ENCODE results near the gene FAM186B. TPM values are rescaled to one million over a fixed set of nuclear protein-coding genes. Genes with fewer than 3 reads are reported as not detected.

The FAM186B gene
- total and polyA plus RNA-seq, 2 experiments from 2014 or later = 0.21 to 0.38 TPM

DNA sequence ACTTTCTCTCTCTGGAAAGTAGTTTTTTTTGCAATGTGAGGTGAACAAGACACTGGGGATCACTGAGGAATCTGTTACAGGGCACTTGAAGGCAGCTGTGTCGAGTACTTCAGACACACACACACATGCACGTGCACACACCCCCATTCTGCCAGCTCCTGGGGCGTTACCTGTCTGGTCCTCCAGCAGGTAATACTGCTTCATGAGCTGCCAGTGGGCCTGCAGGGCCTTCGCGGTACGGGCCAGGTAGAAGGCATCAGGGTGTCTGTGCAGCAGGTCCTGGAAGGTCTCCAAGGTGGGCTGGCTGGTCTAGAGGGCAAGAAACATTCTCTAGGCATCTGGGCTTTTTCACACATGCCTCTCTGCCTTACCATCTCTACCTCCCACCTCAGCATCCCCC lies 42.6 kb downstream of the FAM186B start:
- Histone ChIP-seq H4K20me1 (replicated peaks; ENCODE audit: insufficient read depth) (no peaks in the 10 kb centered on the region), H3K4me1 (ENCODE audit: insufficient read depth) (peaks cover 6% of the 10 kb centered on the region), H3K27ac (ENCODE audit: low read depth) (no peak overlapping the region), H3K79me2 (replicated peaks; ENCODE audit: insufficient read depth) (peaks cover 11% of the 10 kb centered on the region), H3K27me3 (ENCODE audit: insufficient read depth) (no peaks in the 10 kb centered on the region), H3K36me3 (ENCODE audit: insufficient read depth) (peaks cover 31% of the 10 kb centered on the region), H3K4me2 (no peak overlapping the region), H3K4me3 (no peak overlapping the region), H3K9me2 (ENCODE audit: insufficient read depth) (no peaks in the 10 kb centered on the region), H3F3A (replicated peaks; ENCODE audit: low read depth) (no peaks in the 10 kb centered on the region), H2AFZ (no peak overlapping the region)
- no peak for TF ChIP-seq NANOG (IDR thresholded peaks at IDR 0.05; ENCODE audit: borderline replicate concordance)
- TF ChIP-seq, protein P1, sequence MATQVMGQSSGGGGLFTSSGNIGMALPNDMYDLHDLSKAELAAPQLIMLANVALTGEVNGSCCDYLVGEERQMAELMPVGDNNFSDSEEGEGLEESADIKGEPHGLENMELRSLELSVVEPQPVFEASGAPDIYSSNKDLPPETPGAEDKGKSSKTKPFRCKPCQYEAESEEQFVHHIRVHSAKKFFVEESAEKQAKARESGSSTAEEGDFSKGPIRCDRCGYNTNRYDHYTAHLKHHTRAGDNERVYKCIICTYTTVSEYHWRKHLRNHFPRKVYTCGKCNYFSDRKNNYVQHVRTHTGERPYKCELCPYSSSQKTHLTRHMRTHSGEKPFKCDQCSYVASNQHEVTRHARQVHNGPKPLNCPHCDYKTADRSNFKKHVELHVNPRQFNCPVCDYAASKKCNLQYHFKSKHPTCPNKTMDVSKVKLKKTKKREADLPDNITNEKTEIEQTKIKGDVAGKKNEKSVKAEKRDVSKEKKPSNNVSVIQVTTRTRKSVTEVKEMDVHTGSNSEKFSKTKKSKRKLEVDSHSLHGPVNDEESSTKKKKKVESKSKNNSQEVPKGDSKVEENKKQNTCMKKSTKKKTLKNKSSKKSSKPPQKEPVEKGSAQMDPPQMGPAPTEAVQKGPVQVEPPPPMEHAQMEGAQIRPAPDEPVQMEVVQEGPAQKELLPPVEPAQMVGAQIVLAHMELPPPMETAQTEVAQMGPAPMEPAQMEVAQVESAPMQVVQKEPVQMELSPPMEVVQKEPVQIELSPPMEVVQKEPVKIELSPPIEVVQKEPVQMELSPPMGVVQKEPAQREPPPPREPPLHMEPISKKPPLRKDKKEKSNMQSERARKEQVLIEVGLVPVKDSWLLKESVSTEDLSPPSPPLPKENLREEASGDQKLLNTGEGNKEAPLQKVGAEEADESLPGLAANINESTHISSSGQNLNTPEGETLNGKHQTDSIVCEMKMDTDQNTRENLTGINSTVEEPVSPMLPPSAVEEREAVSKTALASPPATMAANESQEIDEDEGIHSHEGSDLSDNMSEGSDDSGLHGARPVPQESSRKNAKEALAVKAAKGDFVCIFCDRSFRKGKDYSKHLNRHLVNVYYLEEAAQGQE (IDR thresholded peaks at IDR 0.05; ENCODE audit: unreplicated experiment) = no peak
- TF ChIP-seq ZNF462 (CRISPR knock-in tag; IDR thresholded peaks at IDR 0.05) = no peak
- no peak for TF ChIP-seq ETS1 (IDR thresholded peaks at IDR 0.05)
- no peak for TF ChIP-seq STAT1 (IDR thresholded peaks at IDR 0.05; ENCODE audit: unreplicated experiment)
- no peak for TF ChIP-seq CREB1 (CRISPR knock-in tag; IDR thresholded peaks at IDR 0.05; ENCODE audit: low read depth)
- no peak for TF ChIP-seq EZH2phosphoT487 (IDR thresholded peaks at IDR 0.05; ENCODE audit: unreplicated experiment)
- TF ChIP-seq POLR2AphosphoS5 (IDR thresholded peaks at IDR 0.05; ENCODE audit: low read depth) = no peak
- TF ChIP-seq EZH2 (IDR thresholded peaks at IDR 0.05; ENCODE audit: low read depth, unreplicated experiment) = no peak
- TF ChIP-seq JUNB (IDR thresholded peaks at IDR 0.05; ENCODE audit: unreplicated experiment) = no peak
- no peak for TF ChIP-seq ZNF331 (CRISPR knock-in tag; IDR thresholded peaks at IDR 0.05; ENCODE audit: low read depth)
- no peak for TF ChIP-seq CTCF (conservative IDR thresholded peaks at IDR 0.05; ENCODE audit: low read depth in 2 of 2)
- TF ChIP-seq ZNF114 (CRISPR knock-in tag; IDR thresholded peaks at IDR 0.05) = no peak
- Mint-ChIP-seq H3K36me3 (ENCODE audit: low read depth) (peaks cover 69% of the 10 kb centered on the region), H3K9me3 (no peaks in the 10 kb centered on the region), H3K27me3 (ENCODE audit: insufficient read depth, low read depth, poor library complexity) (peaks cover 9% of the 10 kb centered on the region), H3K4me3 (no peak overlapping the region; the same call in 2 of the 3 replicates), H3K27ac (no peak overlapping the region), H3K4me1 (0 out of 3 replicates have a peak, but pooled peaks cover 3% of the 10 kb centered on the region)
- DNase-seq (ENCODE audit: low spot score) (no peak), ATAC-seq (no peak)

All from GM23338 (cell line).